HFFc6 (cell line): ENCODE data around the gene ZMYND19. TPM values are rescaled to one million over a fixed set of nuclear protein-coding genes. Genes with fewer than 3 reads are reported as not detected.
A peak's percentile ranks its signal among the peaks of the same experiment; 100 is the strongest.

Source experiments
- DNase-seq: peaks from one replicate; pipeline ENCODE4 v3.0.0-alpha.2; 2018
- H3K27ac Mint-ChIP-seq: 2 replicates; pipeline ENCODE4 v1.8.0; 2020; ENCODE audit warnings: mild to moderate bottlenecking, mixed read lengths
- H3K27me3 Mint-ChIP-seq: 2 replicates; pipeline ENCODE4 v1.8.0; 2021; ENCODE audit warnings: mild to moderate bottlenecking, moderate library complexity, mixed read lengths; ENCODE audit not compliant: insufficient read depth
- H3K36me3 Mint-ChIP-seq: 2 replicates; pipeline ENCODE4 v1.8.0; 2021; ENCODE audit warnings: low read depth, mixed read lengths
- H3K4me1 Mint-ChIP-seq: 2 replicates; pipeline ENCODE4 v1.8.0; 2020; ENCODE audit warnings: low read depth, mixed read lengths
- H3K4me3 Mint-ChIP-seq: 2 replicates; pipeline ENCODE4 v1.8.0; 2020; ENCODE audit warnings: mild to moderate bottlenecking, moderate library complexity, mixed read lengths
- H3K9me3 Mint-ChIP-seq: 2 replicates; pipeline ENCODE4 v1.8.0; 2020; ENCODE audit warnings: mild to moderate bottlenecking, mixed read lengths
- total RNA-seq, 6 experiments: library from RNA; stranded (reverse); fragmentation: NEBNext Ultra II Directional; extraction: Animal tissue kit (Norgen Biotek cat#: 25700); gene quantifications; 2 replicates in 1 of 6; 3 replicates in 5 of 6; pipeline ENCODE4 v1.2.3, GENCODE V29; 2021
- TF ChIP-seq, protein P1 (sequence below): fragments of 200-600 bp; sonication (generic); IDR thresholded peaks from 2 replicates; pipeline ENCODE4 v1.5.0; 2021; ENCODE audit warnings: antibody characterized with exemption, mild to moderate bottlenecking

ZMYND19 gene
- total RNA-seq, 6 experiments from 2014 or later = 23.9 to 34.4 (median 25.4) TPM

DNA sequence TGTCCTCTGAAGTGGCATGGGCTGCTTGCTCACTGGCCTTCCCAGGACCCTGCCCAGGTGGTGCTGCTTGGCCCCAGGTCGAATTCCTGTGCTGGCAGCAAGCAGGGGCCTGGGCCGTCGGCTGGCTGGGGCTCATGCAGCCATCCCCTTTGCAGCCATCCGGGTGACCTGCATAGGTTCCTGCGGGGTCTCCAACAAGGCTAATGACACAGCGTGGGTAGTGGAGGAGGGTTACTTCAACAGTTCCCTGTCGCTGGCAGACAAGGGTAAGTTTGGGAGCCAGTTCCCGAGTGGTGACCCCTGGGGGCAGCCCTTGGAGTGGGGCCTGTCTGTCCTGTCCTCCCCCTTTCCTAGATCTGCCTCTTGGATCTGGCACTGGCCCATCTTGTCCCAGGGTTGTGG, 22.4 kb upstream of the ZMYND19 start:
- no peak for DNase-seq
- no peaks in the 10 kb centered on the region for H3K9me3 Mint-ChIP-seq
- peaks cover 9% of the 10 kb centered on the region for H3K36me3 Mint-ChIP-seq
- peak overlapping the region; percentile 13; the same call in 1 of the 2 replicates for H3K4me3 Mint-ChIP-seq
- H3K27ac Mint-ChIP-seq = peak overlapping the region; percentile 93
- TF ChIP-seq, protein P1, sequence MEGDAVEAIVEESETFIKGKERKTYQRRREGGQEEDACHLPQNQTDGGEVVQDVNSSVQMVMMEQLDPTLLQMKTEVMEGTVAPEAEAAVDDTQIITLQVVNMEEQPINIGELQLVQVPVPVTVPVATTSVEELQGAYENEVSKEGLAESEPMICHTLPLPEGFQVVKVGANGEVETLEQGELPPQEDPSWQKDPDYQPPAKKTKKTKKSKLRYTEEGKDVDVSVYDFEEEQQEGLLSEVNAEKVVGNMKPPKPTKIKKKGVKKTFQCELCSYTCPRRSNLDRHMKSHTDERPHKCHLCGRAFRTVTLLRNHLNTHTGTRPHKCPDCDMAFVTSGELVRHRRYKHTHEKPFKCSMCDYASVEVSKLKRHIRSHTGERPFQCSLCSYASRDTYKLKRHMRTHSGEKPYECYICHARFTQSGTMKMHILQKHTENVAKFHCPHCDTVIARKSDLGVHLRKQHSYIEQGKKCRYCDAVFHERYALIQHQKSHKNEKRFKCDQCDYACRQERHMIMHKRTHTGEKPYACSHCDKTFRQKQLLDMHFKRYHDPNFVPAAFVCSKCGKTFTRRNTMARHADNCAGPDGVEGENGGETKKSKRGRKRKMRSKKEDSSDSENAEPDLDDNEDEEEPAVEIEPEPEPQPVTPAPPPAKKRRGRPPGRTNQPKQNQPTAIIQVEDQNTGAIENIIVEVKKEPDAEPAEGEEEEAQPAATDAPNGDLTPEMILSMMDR = no peak
- peaks cover 33% of the 10 kb centered on the region for H3K4me1 Mint-ChIP-seq
- peaks cover 5% of the 10 kb centered on the region for H3K27me3 Mint-ChIP-seq

DNA sequence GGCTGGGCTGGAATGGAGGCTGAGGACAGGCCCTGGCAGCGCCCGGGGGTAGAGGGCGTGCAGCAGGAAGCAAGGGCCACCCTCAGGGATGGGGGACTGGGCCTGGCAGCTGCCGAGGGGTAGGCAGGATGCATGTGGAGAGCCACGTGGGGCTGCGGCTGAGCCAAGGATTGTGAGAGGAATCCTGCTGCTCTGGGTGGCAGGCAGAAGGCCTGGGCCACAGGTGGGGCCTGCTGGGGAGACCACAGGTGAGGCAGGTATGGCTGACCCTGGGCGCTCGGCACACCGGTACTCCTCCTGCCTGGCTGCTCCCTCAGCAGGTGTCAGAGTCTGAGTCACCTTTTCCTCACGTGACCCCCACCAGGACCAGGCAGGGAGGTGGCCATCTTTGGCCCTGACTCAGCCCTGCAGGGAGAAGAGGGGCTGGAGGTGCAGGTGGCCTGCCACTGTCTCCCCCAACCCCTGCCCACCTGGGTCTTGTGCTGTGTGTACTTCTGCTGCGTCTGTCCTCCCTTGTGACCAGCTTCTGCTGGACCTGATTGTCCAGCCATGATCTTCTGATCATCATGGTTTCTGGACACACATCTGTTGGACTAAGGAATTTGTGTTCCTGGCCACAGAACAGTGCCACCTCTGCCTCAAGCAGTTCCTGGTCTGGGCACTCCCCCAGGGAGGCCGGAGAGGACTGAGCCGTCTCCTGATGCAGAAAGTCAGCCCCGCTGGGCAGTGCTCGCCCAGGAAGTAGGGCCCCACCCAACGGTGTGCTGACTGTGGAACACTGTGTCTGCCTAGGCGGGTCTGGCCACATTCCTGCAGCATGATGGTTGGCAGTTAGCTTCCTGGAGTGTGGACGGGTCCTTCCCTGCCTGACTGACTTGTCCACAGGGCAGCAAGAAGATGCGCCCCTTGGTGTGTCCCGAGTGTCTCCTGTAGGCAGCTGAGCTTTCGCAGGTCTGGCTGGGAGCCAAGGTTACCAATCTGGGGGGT, 21.6 kb upstream of the ZMYND19 start:
- Mint-ChIP-seq H3K4me3 (peak overlapping the region; percentile 60), H3K27ac (peak overlapping the region; percentile 93), H3K9me3 (no peaks in the 10 kb centered on the region), H3K4me1 (peaks cover 34% of the 10 kb centered on the region), H3K27me3 (peaks cover 3% of the 10 kb centered on the region; the same call in 1 of the 2 replicates), H3K36me3 (peaks cover 3% of the 10 kb centered on the region; the same call in 1 of the 2 replicates)
- TF ChIP-seq, protein P1 = no peak
- peak; percentile 81 for DNase-seq

DNA sequence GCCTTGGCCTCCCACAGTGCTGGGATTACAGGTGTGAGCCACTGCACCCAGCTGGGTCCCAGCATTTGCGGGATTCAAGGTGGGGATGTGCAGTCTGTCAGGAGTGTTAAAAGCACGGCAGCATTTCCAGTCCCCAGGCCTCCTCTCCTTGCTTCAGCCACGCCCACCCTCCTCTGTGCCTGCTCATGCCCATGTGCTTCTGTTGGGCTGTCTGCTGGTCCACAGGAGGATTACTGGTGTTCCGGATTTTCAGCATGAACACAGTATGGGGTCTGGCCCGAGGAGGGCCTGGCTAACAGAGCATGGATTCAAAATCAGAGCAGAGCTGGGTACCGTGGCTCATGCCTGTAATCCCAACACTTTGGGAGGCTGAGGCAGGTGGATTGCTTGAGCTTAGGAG, 20.6 kb upstream of the ZMYND19 start:
- no peak for DNase-seq
- peaks cover 37% of the 10 kb centered on the region for H3K4me1 Mint-ChIP-seq
- H3K9me3 Mint-ChIP-seq = no peaks in the 10 kb centered on the region
- no peak overlapping the region for H3K4me3 Mint-ChIP-seq
- H3K27ac Mint-ChIP-seq = peak overlapping the region; percentile 93
- TF ChIP-seq, protein P1 = no peak
- H3K36me3 Mint-ChIP-seq = peaks cover 3% of the 10 kb centered on the region; the same call in 1 of the 2 replicates
- H3K27me3 Mint-ChIP-seq = peaks cover 3% of the 10 kb centered on the region; the same call in 1 of the 2 replicates

GRCh38 chr9:137607141-137607857, 17.0 kb upstream of the ZMYND19 start:
- H3K36me3 Mint-ChIP-seq = no peaks in the 10 kb centered on the region
- H3K27ac Mint-ChIP-seq = peak overlapping the region; percentile 13
- peak; percentile 38 for DNase-seq
- peak overlapping the region; percentile 82 for H3K4me3 Mint-ChIP-seq
- TF ChIP-seq, protein P1 = no peak
- H3K27me3 Mint-ChIP-seq = peaks cover 5% of the 10 kb centered on the region
- H3K9me3 Mint-ChIP-seq = no peaks in the 10 kb centered on the region
- H3K4me1 Mint-ChIP-seq = peaks cover 25% of the 10 kb centered on the region

DNA sequence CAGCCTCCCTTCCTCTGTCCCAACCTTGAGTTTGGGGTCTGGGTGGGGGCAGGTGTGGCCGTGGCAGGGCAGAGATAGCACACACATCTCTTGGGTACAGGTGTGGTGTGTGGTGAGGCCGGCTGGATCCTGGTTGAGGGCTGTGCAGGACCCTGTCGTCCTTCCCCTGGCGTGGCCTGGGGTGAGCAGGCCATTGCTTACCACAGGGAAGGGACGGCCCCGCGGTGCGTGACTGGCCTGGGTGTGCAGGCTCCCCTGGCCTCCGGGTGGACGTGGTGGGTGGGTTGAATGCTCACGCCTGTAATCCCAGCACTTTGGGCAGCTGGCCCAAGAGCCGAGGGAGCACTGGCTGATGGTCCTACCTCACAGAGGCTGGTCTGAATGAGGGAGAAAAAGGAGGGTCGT, 16.4 kb upstream of the ZMYND19 start:
- TF ChIP-seq, protein P1 = no peak
- Mint-ChIP-seq H3K36me3 (no peaks in the 10 kb centered on the region), H3K4me3 (peak overlapping the region; percentile 82), H3K27me3 (peaks cover 4% of the 10 kb centered on the region; the same call in 1 of the 2 replicates), H3K27ac (peak overlapping the region; percentile 13), H3K4me1 (peaks cover 19% of the 10 kb centered on the region), H3K9me3 (no peaks in the 10 kb centered on the region)
- DNase-seq = no peak
